IMR-90 (cell line): Measurements from ENCODE around the gene NCCRP1. TPM values are rescaled to one million over a fixed set of nuclear protein-coding genes. Genes with fewer than 3 reads are reported as not detected.

Source experiments
- ATAC-seq: fragments of 200-7000 bp; cut with Tn5 transposase; 2 replicates; pipeline ENCODE4 v1.9.1; 2020; ENCODE audit warnings: low read depth, mild to moderate bottlenecking, moderate library complexity
- BruUV-seq: library from RNA; stranded (reverse); fragments of 400-500 nt; replicated peaks from 2 replicates; lab custom pipeline; 2021; lab: Mats Ljungman, UMichigan
- CTCF ChIA-PET: fragments of 300-600 bp; formaldehyde crosslinking; extraction: SDS; loops from one replicate; lab custom pipeline; 2021; ENCODE audit warnings: antibody characterized with exemption; lab: Yijun Ruan, JAX
- POLR2A ChIA-PET: fragments of 300-600 bp; sonication (Branson Sonifier 250); formaldehyde crosslinking; loops from one replicate; lab custom pipeline; 2022; ENCODE audit warnings: antibody characterized with exemption; ENCODE audit not compliant: unreplicated experiment; lab: Charles Lee
- DNase-seq: peaks from one replicate; pipeline ENCODE4 v3.0.0; 2013
- H2AFZ ChIP-seq: replicated peaks from 2 replicates; pipeline ENCODE3; 2013; ENCODE audit warnings: low read length, mild to moderate bottlenecking; ENCODE audit not compliant: poor library complexity
- H2AK5ac ChIP-seq: 2 replicates; pipeline ENCODE4 v1.6.1; 2013; ENCODE audit warnings: low read depth, low read length, inconsistent platforms
- H2AK9ac ChIP-seq: replicated peaks from 2 replicates; pipeline ENCODE3; 2013; ENCODE audit warnings: mild to moderate bottlenecking, low read depth, low read length, moderate library complexity; ENCODE audit not compliant: poor library complexity
- H2BK120ac ChIP-seq: 2 replicates; pipeline ENCODE4 v1.6.1; 2013; ENCODE audit warnings: low read depth, low read length, inconsistent platforms
- H2BK15ac ChIP-seq: 3 replicates; pipeline ENCODE4 v1.6.1; 2013; ENCODE audit warnings: low read depth, low read length, inconsistent platforms
- H2BK20ac ChIP-seq: 2 replicates; pipeline ENCODE4 v1.6.1; 2013; ENCODE audit warnings: low read depth, mild to moderate bottlenecking, inconsistent platforms, low read length, moderate library complexity
- H2BK5ac ChIP-seq: 2 replicates; pipeline ENCODE4 v1.6.1; 2013; ENCODE audit warnings: mild to moderate bottlenecking, low read depth, low read length, inconsistent platforms; ENCODE audit not compliant: poor library complexity, severe bottlenecking
- H3K14ac ChIP-seq: replicated peaks from 2 replicates; pipeline ENCODE4 v1.6.1; 2013; ENCODE audit warnings: low read depth, low read length, inconsistent platforms
- H3K18ac ChIP-seq: 2 replicates; pipeline ENCODE4 v1.6.1; 2013; ENCODE audit warnings: low read depth, low read length, control low read depth
- H3K23ac ChIP-seq: 2 replicates; pipeline ENCODE4 v1.6.1; 2013; ENCODE audit warnings: low read depth, low read length, inconsistent platforms
- H3K27ac ChIP-seq: 2 replicates; pipeline ENCODE4 v1.5.1; 2013; ENCODE audit warnings: mild to moderate bottlenecking, control low read depth, low read length; ENCODE audit not compliant: insufficient read depth
- H3K27me3 ChIP-seq: 2 replicates; pipeline ENCODE4 v1.6.1; 2013; ENCODE audit warnings: low read length; ENCODE audit not compliant: control insufficient read depth, insufficient read depth
- H3K36me3 ChIP-seq: 2 replicates; pipeline ENCODE4 v1.6.1; 2013; ENCODE audit warnings: low read length, mixed read lengths; ENCODE audit not compliant: control insufficient read depth, insufficient read depth
- H3K4ac ChIP-seq: 2 replicates; pipeline ENCODE4 v1.6.1; 2013; ENCODE audit warnings: low read depth, low read length, inconsistent platforms
- H3K4me1 ChIP-seq: 2 replicates; pipeline ENCODE4 v1.6.1; 2013; ENCODE audit warnings: low read length, mixed read lengths; ENCODE audit not compliant: control insufficient read depth, insufficient read depth
- H3K4me2 ChIP-seq: 2 replicates; pipeline ENCODE4 v1.6.1; 2013; ENCODE audit warnings: low read depth, mild to moderate bottlenecking, control low read depth, low read length, moderate library complexity
- H3K4me3 ChIP-seq: 2 replicates; pipeline ENCODE4 v1.5.1; 2013; ENCODE audit warnings: low read depth, mild to moderate bottlenecking, control low read depth, low read length, moderate library complexity; ENCODE audit not compliant: insufficient read depth
- H3K56ac ChIP-seq: 2 replicates; pipeline ENCODE4 v1.6.1; 2013; ENCODE audit warnings: low read length, inconsistent platforms; ENCODE audit not compliant: insufficient read depth; ENCODE audit errors: extremely low read depth
- H3K79me1 ChIP-seq, 2 experiments: 2 replicates each; pipeline ENCODE4 v1.6.1; 2013; ENCODE audit warnings: low read length in 2 of 2, inconsistent platforms in 1 of 2, low read depth in 1 of 2
- H3K9ac ChIP-seq: 2 replicates; pipeline ENCODE4 v1.6.1; 2013; ENCODE audit warnings: low read depth, low read length, control low read depth
- H3K9me1 ChIP-seq: 2 replicates; pipeline ENCODE4 v1.6.1; 2013; ENCODE audit warnings: low read length, inconsistent platforms; ENCODE audit not compliant: insufficient read depth
- H3K9me3 ChIP-seq: 2 replicates; pipeline ENCODE4 v1.6.1; 2013; ENCODE audit warnings: low read length; ENCODE audit not compliant: control insufficient read depth, insufficient read depth
- H4K20me1 ChIP-seq: 2 replicates; pipeline ENCODE4 v1.6.1; 2013; ENCODE audit warnings: low read length, inconsistent platforms; ENCODE audit not compliant: insufficient read depth
- H4K5ac ChIP-seq: 2 replicates; pipeline ENCODE4 v1.6.1; 2013; ENCODE audit warnings: mild to moderate bottlenecking, low read depth, low read length, control low read depth
- H4K8ac ChIP-seq, 2 experiments: 2 replicates each; pipeline ENCODE4 v1.6.1; 2013; ENCODE audit warnings: low read depth in 2 of 2, low read length in 2 of 2, control low read depth in 1 of 2, inconsistent platforms in 1 of 2
- H4K91ac ChIP-seq: 2 replicates; pipeline ENCODE4 v1.6.1; 2013; ENCODE audit warnings: low read depth, low read length, inconsistent platforms; ENCODE audit not compliant: insufficient read depth
- CHD1 ChIP-seq: IDR thresholded peaks from 2 replicates; pipeline ENCODE4 v1.6.1; 2012; ENCODE audit warnings: low read depth, low read length, improper control_type of control experiment
- NFE2L2 ChIP-seq: fragments of 150-350 bp; IDR thresholded peaks from 2 replicates; pipeline ENCODE4 v1.6.1; 2016; ENCODE audit warnings: low read depth, mild to moderate bottlenecking, low read length
- RAD21 ChIP-seq: IDR thresholded peaks from 2 replicates; pipeline ENCODE4 v1.6.1; 2012; ENCODE audit warnings: low read length, improper control_type of control experiment
- RCOR1 ChIP-seq: IDR thresholded peaks from 2 replicates; pipeline ENCODE4 v1.6.1; 2012; ENCODE audit warnings: mild to moderate bottlenecking, low read length, improper control_type of control experiment; ENCODE audit not compliant: insufficient replicate concordance
- WGBS, 2 experiments: methylation state at CpG; one replicate each; pipeline versions ENCODE4 v1.1.5 to v1.1.7; 2013; ENCODE audit warnings: missing lambda C conversion rate in 2 of 2; ENCODE audit not compliant: insufficient read length in 1 of 2; ENCODE audit errors: extremely low coverage in 2 of 2; 5-methylcytosine and 5-hydroxymethylcytosine counted together
- dilution Hi-C: fragments of 300-500 bp; cut with HindIII; formaldehyde crosslinking; loops from one replicate; pipeline ENCODE4 v1.14.3; 2018; ENCODE audit warnings: low sequenced_read_pairs; ENCODE audit not compliant: unreplicated experiment
- in situ Hi-C: fragments of 300-500 bp; cut with MboI; formaldehyde crosslinking; loops from 3 replicates; pipeline ENCODE4 v1.14.3; 2019; ENCODE audit warnings: low sequenced_read_pairs, inconsistent platforms, mixed read lengths
- intact Hi-C: fragments of 100-400 bp; cut with micrococcal nuclease; formaldehyde crosslinking; loops from 2 replicates; pipeline ENCODE4 v1.10.0; 2022
- polyA plus RNA-seq, 3 experiments: library from polyadenylated mRNA; depleted of rRNA; stranded (reverse); fragments of >200 nt; gene quantifications; 2 replicates each; pipeline ENCODE4 v1.2.3, GENCODE V29; 2012; ENCODE audit warnings: low replicate concordance in 1 of 3
- total RNA-seq: library from RNA; depleted of rRNA; stranded (reverse); fragments of >200 nt; gene quantifications from 2 replicates; pipeline ENCODE4 v1.2.3, GENCODE V29; 2012

The NCCRP1 gene
- total and polyA plus RNA-seq, 2 of the 4 experiments (the other 2 are of a cell fraction) = not detected

DNA sequence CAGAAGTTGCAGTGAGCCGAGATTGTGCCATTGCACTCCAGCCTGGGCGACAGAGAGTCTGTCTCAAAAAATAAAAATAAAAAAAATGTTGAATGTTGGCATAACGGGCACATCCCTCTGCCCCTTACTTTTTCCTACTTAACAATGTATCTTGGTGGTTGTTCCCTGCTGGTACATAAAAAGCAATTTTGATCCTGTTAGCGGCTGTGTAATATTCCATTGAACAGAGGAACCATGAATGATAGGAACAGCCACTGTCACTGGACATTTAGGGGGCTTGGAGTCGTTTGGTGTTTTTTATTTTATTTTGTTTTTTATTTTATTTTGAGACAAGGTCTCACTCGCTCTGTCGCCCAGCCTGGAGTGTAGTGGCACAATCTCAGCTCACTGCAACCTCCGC is 10.4 kb upstream of the NCCRP1 start:
- WGBS, 2 experiments = no CpG with 5 or more reads among the region's 8 CpGs
- Histone ChIP-seq H3K9me3 (no peaks in the 10 kb centered on the region), H2BK120ac (no peak overlapping the region), H3K56ac (no peak overlapping the region), H3K18ac (no peak overlapping the region), H3K14ac (no peak overlapping the region), H3K4me3 (no peak overlapping the region), H4K20me1 (no peaks in the 10 kb centered on the region), H3K9me1 (no peaks in the 10 kb centered on the region), H2AK9ac (no peak overlapping the region), H3K9ac (no peak overlapping the region), H2BK5ac (no peak overlapping the region), H2AK5ac (no peak overlapping the region), H3K36me3 (no peaks in the 10 kb centered on the region), H3K4me2 (no peak overlapping the region), H3K4me1 (no peaks in the 10 kb centered on the region), H2BK15ac (no peak overlapping the region), H3K79me1 (no peaks in the 10 kb centered on the region), H2AFZ (no peak overlapping the region), H4K5ac (no peak overlapping the region), H3K27me3 (peaks cover 4% of the 10 kb centered on the region; the same call in 1 of the 2 replicates), H2BK20ac (no peak overlapping the region), H3K4ac (no peak overlapping the region), H3K23ac (no peak overlapping the region), H4K8ac (no peak overlapping the region), H3K27ac (no peak overlapping the region), H4K91ac (no peak overlapping the region)
- no TSS peak for BruUV-seq
- intact Hi-C loops = loop anchor here (2.0 kb wide), 1 partner anchor 54 kb away; no protein-coding TSS in a partner anchor
- in situ Hi-C loops = loop anchor here (5.0 kb wide), 1 partner anchor 64 kb away; no protein-coding TSS in a partner anchor
- ATAC-seq (no peak), DNase-seq (no peak)
- dilution Hi-C loops = no loop called here
- TF ChIP-seq CHD1 = no peak
- TF ChIP-seq RCOR1 = no peak
- TF ChIP-seq RAD21 = no peak
- no peak for TF ChIP-seq NFE2L2
- ChIA-PET POLR2A (no interaction called here), CTCF (interaction anchor here (0.6 kb wide), 1 partner anchor 436 kb away, joined by 3 read pairs; no protein-coding TSS in a partner anchor)
